Stimulated activated CD8-positive, alpha-beta memory T cell treated with anti-CD3 and anti-CD28 coated beads, Interleukin-7, amount 100 ng/mL, for 48 hours (primary cell): Measurements from ENCODE around the gene KAT2B.

Experiments used
- DNase-seq, 2 donors: peaks; one replicate each; pipeline ENCODE4 v3.0.0-alpha.2; 2020; ENCODE audit warnings: low read depth in 1 of 2; ENCODE audit errors: extremely low read depth in 1 of 2

Gene KAT2B

DNA sequence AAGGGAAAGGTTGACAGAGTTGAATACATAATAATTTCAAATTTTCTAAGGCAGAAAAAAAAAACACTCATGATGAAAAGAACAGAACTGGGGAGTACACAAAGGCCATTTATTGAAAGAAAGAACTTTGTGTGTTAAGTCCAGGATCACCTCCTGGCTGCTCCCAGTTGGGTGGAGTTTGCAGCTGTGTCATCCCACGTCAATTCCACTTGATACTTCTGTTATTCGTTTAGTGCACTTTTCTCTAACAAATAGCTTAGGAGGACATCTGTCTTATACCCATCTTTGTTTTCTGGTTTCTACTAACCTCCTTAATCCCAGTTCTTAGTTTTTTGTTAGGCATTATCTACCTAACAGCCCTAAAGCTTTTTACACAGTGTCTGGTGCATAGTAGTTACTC is 101.1 kb downstream of the KAT2B start:
- DNase-seq, result no peak

DNA sequence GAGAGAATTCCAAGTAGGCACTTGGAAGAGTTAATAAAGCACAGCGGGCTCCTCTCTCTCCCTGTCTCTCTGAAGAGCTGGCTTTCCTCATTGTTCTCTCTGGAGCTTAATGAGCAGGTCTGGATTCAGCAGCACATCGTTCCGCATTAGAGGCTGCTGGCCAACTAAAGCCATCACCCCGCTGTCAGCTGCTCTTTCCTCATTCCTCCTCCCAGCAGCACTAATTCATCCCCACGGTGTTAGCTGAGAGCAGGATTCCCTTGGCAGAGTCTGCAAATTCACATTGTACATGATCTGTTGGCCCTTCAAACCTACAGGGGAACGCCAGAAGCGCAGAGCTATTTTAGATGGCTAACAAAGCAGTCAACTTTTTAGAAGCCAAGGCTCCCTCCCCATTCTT is 101.6 kb downstream of the KAT2B start:
- DNase-seq, result no peak

DNA sequence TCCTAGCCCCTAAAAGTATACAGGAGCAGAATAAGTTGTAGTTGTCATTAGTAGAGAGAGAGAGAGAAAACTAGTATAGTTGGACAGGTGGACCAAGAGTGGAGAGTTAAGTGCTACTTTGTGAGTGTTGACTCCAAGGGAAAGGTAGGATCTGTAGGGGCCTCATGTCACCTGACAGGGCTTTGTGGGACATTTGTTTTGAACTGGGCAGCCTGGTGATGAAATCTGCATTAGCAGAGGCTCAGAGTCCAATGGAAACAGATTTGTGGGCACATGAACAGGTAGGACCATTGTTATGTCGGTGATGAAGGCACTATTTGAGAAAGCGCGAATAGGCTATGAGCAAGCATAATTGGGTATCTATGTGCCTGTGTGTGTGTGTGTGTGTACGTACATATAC is 102.3 kb downstream of the KAT2B start:
- no peak for DNase-seq

DNA sequence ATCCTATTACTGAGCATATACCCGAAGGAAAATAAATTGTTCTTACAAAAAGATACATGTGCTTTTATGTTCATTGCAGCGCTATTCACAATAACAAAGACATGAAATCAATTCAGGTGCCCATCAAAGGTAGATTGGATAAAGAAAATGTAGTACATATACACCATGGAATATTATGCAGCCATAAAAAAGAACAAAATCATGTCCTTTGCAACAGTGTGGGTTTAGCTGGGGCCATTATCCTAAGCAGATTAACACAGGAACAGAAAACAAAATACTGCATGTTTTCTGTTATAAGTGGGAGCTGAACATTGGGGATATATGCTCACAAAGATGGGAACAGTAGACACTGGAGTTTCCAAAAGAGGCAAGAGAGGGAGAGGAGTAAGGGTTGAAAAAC is 103.3 kb downstream of the KAT2B start:
- DNase-seq, result no peak

DNA sequence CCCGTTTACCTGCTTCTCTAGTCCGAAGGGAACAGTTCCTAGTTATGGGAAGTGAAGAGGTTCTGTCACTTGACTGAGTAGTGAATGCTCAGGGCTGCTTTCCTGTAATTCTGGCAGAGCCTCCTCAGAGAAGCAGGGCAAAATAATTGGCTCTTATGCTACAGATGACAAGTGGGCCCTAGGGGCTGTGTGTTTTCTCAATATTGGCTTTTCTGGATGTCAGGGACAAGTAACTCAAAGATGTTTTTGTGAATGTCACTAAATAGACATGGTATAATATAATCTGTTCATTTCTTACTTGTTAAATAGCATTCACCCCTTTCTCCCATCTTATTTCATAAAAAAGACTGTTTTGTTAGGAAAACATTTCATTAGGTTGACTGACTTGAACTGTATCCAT is 105.6 kb downstream of the KAT2B start:
- no peak for DNase-seq

DNA sequence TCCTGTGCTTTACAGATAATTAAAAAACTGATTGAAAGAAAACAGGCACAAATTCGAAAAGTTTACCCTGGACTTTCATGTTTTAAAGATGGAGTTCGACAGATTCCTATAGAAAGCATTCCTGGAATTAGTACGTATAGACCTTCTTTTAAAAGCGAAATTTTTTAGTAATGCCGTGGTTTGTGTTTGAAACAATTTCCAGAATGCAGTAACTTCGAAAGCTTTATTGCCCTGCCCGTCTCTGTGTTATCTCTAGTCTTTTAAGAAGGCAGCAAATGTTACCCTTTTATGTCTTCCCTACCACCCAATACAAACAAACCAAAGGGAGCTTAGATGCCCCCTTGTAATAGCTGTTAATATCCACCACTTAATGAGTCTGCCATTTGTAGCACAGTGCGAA is 106.1 kb downstream of the KAT2B start:
- no peak for DNase-seq

DNA sequence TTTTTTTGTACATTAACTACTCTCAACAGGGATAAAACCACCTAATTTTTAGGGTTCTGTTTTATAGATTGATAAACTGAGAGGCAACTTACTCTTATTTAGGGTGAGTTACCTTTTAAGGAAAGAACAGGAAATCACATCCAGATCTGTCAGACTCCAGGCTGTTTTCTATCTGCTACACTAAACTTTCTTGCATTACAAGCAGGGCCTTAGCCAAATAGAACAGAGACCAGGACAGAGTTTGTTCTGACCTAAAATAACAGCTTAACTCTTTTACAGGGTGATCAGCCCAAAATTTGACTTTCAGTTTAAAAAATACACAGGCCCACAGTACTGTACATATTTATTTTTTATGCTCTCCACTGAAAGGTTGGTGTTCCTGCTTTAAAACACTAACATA is 107.1 kb downstream of the KAT2B start:
- DNase-seq, result no peak

DNA sequence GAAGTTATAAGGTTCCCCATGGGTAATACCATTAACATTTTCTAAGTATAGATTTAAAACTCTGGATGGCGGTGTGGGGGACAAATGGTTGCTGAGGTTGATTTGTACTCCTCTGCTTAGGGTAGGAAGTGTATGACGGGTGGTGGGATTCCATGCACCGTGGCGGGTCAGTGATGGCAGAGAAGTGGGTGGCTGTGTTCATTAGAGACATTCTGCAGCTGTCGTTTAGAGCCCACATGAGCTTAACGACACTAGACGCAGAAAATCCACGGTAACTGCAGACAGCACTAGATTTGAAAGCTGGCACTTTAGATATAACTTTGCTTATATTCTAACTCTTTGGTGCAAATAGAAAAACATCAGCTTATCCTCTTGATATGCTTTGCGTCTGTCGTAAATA is 108.2 kb downstream of the KAT2B start:
- no peak for DNase-seq

DNA sequence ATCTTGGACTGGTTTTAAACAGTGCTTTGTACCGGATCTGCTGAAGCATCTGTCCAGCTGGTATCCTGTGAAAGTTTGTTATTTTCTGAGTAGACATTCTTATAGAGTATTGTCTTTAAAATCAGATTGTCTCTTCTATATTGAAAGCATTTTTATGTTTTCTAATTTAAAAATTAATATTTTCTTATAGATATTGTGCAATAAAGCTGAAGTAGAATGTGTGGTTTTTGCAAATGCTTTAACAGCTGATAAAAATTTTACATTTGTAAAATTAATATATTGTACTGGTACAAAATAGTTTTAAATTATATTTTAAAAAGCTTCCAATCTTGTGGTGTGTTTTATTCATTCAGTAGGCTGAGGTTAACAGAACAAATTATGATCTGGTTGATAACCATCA is 113.8 kb downstream of the KAT2B start:
- no peak for DNase-seq

DNA sequence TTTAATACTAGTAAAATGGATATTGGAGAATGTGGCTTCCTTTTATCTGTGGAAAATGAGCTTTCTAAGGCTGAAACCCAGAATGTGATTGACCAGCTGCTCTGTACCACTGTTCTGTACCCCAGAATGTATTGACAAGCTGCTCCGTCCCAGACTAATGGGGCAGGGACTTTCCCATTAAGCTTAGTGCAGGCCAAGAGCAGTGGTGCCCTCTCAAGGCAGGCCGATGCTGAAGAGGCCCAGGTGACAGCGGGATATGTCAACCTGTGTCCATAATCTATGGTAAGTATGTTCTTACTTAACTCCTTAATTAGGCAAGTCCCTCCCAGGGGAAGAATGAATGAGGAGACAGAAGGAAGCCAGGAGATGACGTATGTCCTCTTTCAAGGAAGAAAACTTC is 114.7 kb downstream of the KAT2B start:
- no peak for DNase-seq

DNA sequence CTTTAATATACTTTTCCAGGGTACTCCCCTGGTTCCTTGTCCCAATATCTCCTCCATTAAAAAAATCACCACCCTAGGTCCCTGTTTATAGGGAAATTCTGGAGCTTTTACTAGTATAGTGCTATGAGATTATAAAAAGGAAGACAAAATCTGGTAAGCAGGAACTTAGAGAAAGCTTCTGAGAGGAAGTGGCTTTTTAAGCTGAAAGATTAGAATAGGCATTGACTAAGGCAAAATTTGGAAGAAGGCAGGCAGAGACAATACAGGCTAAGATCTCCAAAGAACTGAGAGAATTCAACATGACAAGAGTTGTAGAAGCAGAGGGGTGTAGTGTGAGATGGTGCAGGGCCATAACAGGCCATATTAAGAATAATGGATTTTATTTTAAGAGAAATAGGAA is 120.0 kb downstream of the KAT2B start:
- no peak for DNase-seq

DNA sequence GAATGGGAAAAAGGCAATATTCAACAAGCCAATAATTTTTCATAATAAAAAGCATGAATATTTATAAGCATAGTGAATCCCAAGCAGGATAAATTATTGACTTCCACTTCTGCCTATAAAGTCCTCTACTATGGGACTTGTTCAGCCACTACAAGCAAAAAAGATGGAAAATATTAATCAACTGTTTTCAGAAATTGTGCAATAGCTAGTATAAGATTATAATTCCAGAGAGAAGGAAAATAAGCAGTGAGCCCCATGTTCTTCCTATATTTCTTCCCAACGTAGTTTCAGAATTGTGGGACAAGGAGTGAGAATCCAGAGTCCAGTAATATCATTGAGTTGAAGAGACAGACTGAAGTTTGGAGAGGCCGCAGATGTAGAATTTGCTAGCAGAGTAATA is 121.5 kb downstream of the KAT2B start:
- DNase-seq, result no peak

DNA sequence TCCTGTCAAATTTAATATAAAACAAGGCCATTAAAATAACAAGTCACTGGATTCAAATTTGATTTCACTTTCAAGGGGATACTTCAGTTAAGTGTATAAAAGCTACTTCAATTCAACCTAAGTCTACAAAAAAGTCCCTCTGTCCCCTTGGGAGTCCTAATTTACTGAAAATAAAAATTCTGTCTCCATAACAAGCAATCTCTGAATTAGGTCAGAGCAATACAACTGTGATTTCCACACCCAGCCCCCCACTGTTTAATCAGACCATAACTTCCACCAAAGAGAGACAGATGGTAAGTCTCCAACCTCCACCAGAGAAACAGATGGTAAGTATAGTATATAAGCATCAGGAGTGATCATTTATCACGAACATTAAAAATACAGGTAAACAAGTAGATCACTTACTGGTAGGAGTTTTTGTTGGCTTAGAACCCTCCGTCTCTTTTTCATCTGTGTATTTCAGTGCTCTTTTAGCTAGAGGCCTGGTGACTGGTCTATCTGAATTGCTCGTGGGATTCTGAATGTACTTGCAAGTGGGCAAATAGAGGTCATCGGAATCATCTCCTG is 133.7 kb downstream of the KAT2B start:
- DNase-seq, result no peak

DNA sequence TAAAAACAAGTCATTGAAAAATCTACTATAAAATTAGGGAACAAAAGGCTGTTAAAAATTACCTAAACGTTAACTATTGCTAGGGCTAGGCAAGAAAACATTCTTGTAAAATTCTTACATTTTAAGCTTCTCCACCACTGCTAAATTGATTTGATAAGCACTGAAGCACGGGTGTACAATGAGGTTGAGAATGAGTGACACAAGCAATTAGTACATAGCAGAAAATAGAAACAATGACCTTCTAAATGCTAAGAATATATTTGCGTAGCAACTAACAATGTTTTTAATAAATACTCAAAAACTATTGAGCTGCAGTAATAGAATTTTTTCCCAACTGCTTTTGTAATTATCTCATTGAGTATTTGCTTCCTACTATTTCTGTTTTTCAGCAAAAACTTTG is 141.0 kb downstream of the KAT2B start:
- no peak for DNase-seq

DNA sequence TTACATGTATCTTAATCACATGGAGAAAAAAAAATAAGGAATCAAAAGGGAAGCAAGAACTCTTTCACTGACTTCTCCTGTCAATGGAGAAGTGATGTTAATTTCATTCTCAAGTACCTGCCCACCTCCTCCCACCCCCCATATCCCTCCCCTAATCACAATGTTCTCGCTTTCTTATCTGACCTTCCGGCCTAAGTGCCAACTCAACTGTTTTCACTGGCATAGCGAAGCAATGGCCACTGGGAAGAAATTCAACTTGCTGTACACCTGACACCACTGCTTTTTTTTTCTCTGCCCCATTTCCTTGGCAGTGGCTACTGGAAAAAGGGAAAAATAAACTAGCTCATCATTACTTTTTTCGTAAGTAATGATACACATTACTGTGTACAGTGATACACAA is 142.0 kb downstream of the KAT2B start:
- DNase-seq, result no peak

DNA sequence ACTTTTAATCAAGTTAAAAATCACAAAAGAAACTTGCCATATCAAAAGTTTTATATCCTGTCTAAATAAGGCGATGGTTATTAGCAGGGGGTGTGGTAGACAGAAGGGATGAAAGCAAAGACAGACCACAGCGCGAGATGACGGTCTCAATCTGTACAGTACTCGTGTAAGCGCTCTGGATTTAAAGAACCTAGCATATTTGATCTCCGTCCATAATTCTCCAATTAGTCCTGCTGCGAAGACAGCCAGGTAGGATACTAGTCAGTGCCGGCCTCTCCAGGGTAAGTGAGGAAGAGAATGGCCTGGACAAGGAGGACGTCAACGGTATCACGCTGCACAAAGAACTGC is 145.1 kb downstream of the KAT2B start:
- no peak for DNase-seq

DNA sequence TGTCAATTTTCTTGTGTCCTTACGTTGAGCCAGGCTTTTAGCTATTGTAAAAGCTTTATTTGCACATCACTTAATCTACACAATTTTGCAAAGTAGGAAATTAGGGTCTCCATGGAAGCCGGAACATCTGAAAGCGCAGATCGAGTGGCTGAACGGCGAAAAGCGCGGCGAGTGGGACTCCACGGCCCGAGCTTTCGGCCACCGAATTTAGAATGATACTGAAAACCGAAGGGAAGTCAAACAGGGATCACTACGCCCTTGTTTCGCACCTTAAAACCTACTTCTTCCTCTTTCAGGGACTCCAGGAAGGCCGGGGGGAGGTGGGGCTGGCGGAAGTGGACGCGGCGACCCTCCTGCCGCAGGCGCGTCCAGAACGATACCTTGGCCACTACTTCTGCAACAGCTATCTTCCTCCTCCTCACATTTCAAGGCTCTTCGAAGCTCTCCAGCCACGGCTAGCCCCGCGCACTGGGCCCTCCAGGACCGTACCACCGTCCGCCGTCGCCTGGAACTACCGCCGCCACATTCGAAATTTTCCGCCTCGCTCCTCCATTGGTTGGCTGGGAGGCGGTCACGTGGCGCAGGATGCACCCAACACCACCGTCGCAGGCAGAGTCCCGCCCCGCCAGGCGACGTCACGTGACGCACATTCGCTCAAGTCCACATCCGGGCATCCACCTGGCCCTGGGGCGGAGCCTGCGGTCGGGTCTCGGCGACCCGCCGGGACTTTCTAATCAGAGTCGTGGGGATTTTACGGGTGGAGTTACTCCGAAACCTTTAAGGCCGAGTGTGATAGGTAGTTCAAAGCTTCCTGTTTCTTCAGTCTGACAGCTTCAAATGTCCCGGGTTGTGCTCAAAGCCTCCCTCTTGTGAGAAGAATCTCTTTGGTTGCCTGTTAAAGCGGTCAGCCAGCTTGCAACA is 145.7 kb downstream of the KAT2B start, which contains the start of gene SGO1:
Gene SGO1 (minus strand): TSS at position 528 of the 921 bp plus-strand sequence. CDS start 2,179 bp downstream, outside the sequence.
- DNase-seq, result peak; percentile 99

DNA sequence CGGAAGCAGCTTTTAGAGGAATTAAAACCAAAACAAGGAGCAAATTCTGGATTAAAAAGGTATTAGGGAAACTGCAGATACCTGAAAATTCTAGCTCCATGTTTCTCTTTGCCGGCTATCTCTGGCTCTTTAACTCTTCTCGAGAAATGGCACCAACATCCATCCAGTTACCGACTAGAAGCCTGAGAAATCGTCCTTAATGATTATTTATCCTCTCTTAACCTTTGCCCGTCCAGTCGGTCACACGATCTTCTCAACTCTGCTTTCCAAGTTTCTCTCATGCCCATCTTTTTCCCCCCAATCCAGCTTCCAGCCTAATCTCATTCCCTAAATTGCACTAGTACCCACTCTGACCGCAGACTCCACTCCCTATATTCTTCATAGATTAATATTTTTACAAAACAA is 146.4 kb downstream of the KAT2B start:
- DNase-seq, result no peak

DNA sequence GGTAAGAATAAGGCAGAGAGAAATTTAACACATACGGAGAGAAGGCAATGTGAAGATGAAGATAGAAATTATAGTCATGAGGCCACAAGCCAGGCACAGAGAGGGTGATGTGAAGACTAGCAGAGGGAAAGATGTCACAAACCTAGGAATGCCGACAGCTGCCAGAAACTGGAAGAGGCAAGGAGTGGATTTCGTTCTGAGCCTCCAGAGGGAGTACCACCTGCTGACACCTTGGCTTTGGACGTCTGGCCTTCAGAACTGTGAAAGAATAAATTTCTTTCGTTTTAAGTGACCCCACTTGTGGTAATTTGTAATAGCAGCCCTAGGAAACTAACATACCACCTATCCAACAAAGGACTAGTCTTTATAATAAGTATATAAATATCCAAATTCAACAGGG is 150.7 kb downstream of the KAT2B start:
- DNase-seq, result no peak

DNA sequence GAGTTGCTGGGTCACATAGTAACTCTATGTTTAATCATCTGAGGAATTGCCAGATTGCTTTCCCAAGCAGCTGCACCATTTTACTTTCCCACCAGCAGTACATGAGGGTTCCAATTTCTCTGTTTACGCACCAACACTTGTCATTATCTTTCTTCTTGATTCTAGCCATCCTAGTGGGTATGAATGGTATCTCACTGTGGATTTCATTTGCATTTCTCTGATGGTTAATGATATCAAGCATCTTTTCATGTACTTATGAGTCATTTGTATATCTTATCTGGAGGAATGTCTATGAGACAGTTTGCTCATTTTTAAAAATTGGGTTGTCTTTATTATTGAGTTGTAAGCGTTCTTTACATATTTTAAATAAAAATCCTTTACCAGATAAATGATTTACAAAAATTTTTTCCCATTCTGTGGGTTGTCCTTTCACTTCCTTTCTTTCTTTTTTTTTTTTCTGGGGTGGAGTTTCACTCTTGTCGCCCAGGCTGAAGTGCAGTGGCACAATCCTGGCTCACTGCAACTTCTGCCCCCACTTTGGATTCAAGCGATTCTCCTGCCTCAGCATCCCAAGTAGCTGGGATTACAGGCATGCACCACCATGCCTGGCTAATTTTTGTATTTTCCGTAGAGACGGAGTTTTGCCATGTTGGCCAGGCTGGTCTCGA is 154.7 kb downstream of the KAT2B start:
- no peak for DNase-seq

DNA sequence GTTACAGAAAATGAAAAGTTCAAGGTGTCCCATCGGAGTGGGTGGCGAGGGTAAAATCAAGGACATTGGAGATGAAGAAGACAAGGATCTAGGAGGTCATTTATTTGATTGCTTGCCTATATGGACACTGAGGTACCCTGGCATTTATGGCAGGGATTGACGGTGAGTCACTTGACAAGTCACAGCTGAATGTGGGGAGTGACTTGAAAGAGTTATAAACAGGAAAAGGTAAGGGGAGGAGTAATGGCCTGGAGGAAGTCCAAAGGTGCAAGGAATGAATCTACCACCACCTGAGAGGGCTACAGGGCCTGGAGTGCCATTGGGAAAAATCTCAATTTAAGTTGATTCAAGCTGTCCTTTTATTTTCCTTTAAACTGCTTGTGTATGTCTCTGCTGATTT is 157.5 kb downstream of the KAT2B start:
- no peak for DNase-seq

DNA sequence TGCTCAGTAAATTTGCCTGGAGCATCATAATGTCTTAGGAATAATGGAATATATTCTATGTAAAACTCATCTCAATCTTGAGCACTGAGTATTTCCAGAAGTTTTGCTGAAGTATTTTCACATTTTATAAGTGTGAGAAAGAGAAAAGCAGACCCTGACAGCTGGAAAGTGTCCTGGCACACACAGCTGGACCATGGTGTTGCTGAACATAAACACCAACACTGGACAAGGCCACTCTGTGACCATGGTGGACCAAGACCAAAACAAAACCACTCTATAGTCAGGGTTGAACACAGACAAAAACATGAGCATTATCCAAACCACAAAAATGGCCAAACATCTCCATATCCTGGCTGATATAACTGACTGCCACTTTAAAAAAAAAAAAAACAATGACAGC is 160.9 kb downstream of the KAT2B start:
- no peak for DNase-seq
